ENCODE results near the gene GMCL2. TPM values are rescaled to one million over a fixed set of nuclear protein-coding genes. Genes with fewer than 3 reads are reported as not detected.
"Not testable (repeated sequence)": the region's sequence is repeated elsewhere in the genome, so short reads cannot be mapped to it uniquely, and the experiment has no call there.

GMCL2 gene
- total RNA-seq, 2 experiments from 2014 or later = not detected

- POLR2A ChIA-PET = no interaction called here
- Mint-ChIP-seq H3K4me1 (peaks cover 7% of the 10 kb centered on the region), H3K36me3 (ENCODE audit: low read depth) (peaks cover 3% of the 10 kb centered on the region), H3K4me3 (no peak overlapping the region), H3K27ac (no peak overlapping the region), H3K9me3 (no peaks in the 10 kb centered on the region), H3K27me3 (peaks cover 6% of the 10 kb centered on the region)
- DNase-seq = no peak
- CTCF ChIA-PET = no interaction called here
Observed at GRCh38 chr5:178199581-178200434, 12.6 kb upstream of the GMCL2 start.

- CTCF ChIA-PET = no interaction called here
- H3K27me3 Mint-ChIP-seq = peaks cover 10% of the 10 kb centered on the region
- DNase-seq = no peak
Observed at GRCh38 chr5:178198706-178199105, 11.5 kb upstream of the GMCL2 start.

GRCh38 chr5:178198151-178198550 is 11.0 kb upstream of the GMCL2 start:
- H3K9me3 Mint-ChIP-seq; DNase-seq; H3K27ac Mint-ChIP-seq; H3K36me3 Mint-ChIP-seq (ENCODE audit: low read depth); CTCF ChIA-PET; POLR2A ChIA-PET; H3K4me3 Mint-ChIP-seq: not testable (repeated sequence)
- Mint-ChIP-seq H3K27me3 (peaks cover 15% of the 10 kb centered on the region), H3K4me1 (peaks cover 17% of the 10 kb centered on the region)

More at GRCh38 chr5:178198706-178199105, 11.5 kb upstream of the GMCL2 start:
- POLR2A ChIA-PET = no interaction called here
- H3K9me3 Mint-ChIP-seq = no peaks in the 10 kb centered on the region
- no peaks in the 10 kb centered on the region for H3K36me3 Mint-ChIP-seq (ENCODE audit: low read depth)
- no peak overlapping the region for H3K4me3 Mint-ChIP-seq
- H3K4me1 Mint-ChIP-seq = peaks cover 12% of the 10 kb centered on the region
- no peak overlapping the region for H3K27ac Mint-ChIP-seq

GRCh38 chr5:178196986-178197385 is 9.8 kb upstream of the GMCL2 start:
- Mint-ChIP-seq H3K27ac (no peak overlapping the region), H3K36me3 (ENCODE audit: low read depth) (no peaks in the 10 kb centered on the region), H3K9me3 (no peaks in the 10 kb centered on the region), H3K27me3 (peaks cover 18% of the 10 kb centered on the region), H3K4me3 (no peak overlapping the region), H3K4me1 (peaks cover 12% of the 10 kb centered on the region)
- CTCF ChIA-PET = no interaction called here
- DNase-seq = no peak
- POLR2A ChIA-PET = no interaction called here

- H3K4me1 Mint-ChIP-seq = peaks cover 12% of the 10 kb centered on the region
- no peak for DNase-seq
- no peaks in the 10 kb centered on the region for H3K36me3 Mint-ChIP-seq (ENCODE audit: low read depth)
- H3K4me3 Mint-ChIP-seq = no peak overlapping the region
- peaks cover 18% of the 10 kb centered on the region for H3K27me3 Mint-ChIP-seq
- no peaks in the 10 kb centered on the region for H3K9me3 Mint-ChIP-seq
- POLR2A ChIA-PET = no interaction called here
- no peak overlapping the region for H3K27ac Mint-ChIP-seq
- CTCF ChIA-PET = no interaction called here
Observed at GRCh38 chr5:178196281-178196812, 9.2 kb upstream of the GMCL2 start.

- no peak for DNase-seq
- Mint-ChIP-seq H3K27me3 (peaks cover 20% of the 10 kb centered on the region), H3K9me3 (no peaks in the 10 kb centered on the region), H3K36me3 (ENCODE audit: low read depth) (no peaks in the 10 kb centered on the region), H3K27ac (no peak overlapping the region), H3K4me1 (peaks cover 12% of the 10 kb centered on the region), H3K4me3 (no peak overlapping the region)
- CTCF ChIA-PET = interaction anchor here (0.6 kb wide), 1 partner anchor 44 kb away, joined by 3 read pairs; no protein-coding TSS in a partner anchor
- POLR2A ChIA-PET = no interaction called here
Observed at GRCh38 chr5:178194026-178194425, 6.9 kb upstream of the GMCL2 start.

- Mint-ChIP-seq H3K36me3 (ENCODE audit: low read depth) (no peaks in the 10 kb centered on the region), H3K9me3 (no peaks in the 10 kb centered on the region), H3K27me3 (peaks cover 20% of the 10 kb centered on the region), H3K27ac (no peak overlapping the region), H3K4me3 (no peak overlapping the region), H3K4me1 (peaks cover 12% of the 10 kb centered on the region)
- CTCF ChIA-PET = interaction anchor here (0.6 kb wide), 1 partner anchor 43 kb away, joined by 3 read pairs; no protein-coding TSS in a partner anchor
- DNase-seq = no peak
- POLR2A ChIA-PET = no interaction called here
Observed at GRCh38 chr5:178193251-178193809, 6.2 kb upstream of the GMCL2 start.

GRCh38 chr5:178192787-178193186 is 5.6 kb upstream of the GMCL2 start:
- Mint-ChIP-seq H3K27ac (no peak overlapping the region), H3K4me3 (no peak overlapping the region), H3K9me3 (no peaks in the 10 kb centered on the region), H3K4me1 (peaks cover 12% of the 10 kb centered on the region), H3K27me3 (peaks cover 20% of the 10 kb centered on the region), H3K36me3 (ENCODE audit: low read depth) (no peaks in the 10 kb centered on the region)
- CTCF ChIA-PET = no interaction called here
- DNase-seq = no peak
- POLR2A ChIA-PET = no interaction called here

- H3K27ac Mint-ChIP-seq = no peak overlapping the region
- H3K4me3 Mint-ChIP-seq = no peak overlapping the region
- peaks cover 20% of the 10 kb centered on the region for H3K27me3 Mint-ChIP-seq
- H3K9me3 Mint-ChIP-seq = no peaks in the 10 kb centered on the region
- CTCF ChIA-PET = interaction anchor here (0.7 kb wide), 1 partner anchor 105 kb away, joined by 3 read pairs; no protein-coding TSS in a partner anchor
- no peak for DNase-seq
- POLR2A ChIA-PET = no interaction called here
- H3K4me1 Mint-ChIP-seq = peaks cover 12% of the 10 kb centered on the region
- no peaks in the 10 kb centered on the region for H3K36me3 Mint-ChIP-seq (ENCODE audit: low read depth)
Observed at GRCh38 chr5:178192244-178192643, 5.1 kb upstream of the GMCL2 start.

- H3K4me1 Mint-ChIP-seq = peaks cover 12% of the 10 kb centered on the region
- H3K9me3 Mint-ChIP-seq = no peaks in the 10 kb centered on the region
- H3K36me3 Mint-ChIP-seq (ENCODE audit: low read depth) = no peaks in the 10 kb centered on the region
- DNase-seq = no peak
- H3K27me3 Mint-ChIP-seq = peaks cover 20% of the 10 kb centered on the region
- ChIA-PET POLR2A (no interaction called here), CTCF (interaction anchor here (0.7 kb wide), 1 partner anchor 106 kb away, joined by 3 read pairs; no protein-coding TSS in a partner anchor)
- H3K4me3 Mint-ChIP-seq = no peak overlapping the region
- H3K27ac Mint-ChIP-seq = no peak overlapping the region
Observed at GRCh38 chr5:178191661-178192060, 4.5 kb upstream of the GMCL2 start.

GRCh38 chr5:178189433-178189832 is 2.3 kb upstream of the GMCL2 start:
- H3K27ac Mint-ChIP-seq = no peak overlapping the region
- no peaks in the 10 kb centered on the region for H3K9me3 Mint-ChIP-seq
- CTCF ChIA-PET = interaction anchor here (0.8 kb wide), 1 partner anchor 122 kb away, joined by 4 read pairs; no protein-coding TSS in a partner anchor
- peaks cover 12% of the 10 kb centered on the region for H3K4me1 Mint-ChIP-seq
- DNase-seq = no peak
- no peak overlapping the region for H3K4me3 Mint-ChIP-seq
- peaks cover 14% of the 10 kb centered on the region for H3K27me3 Mint-ChIP-seq
- POLR2A ChIA-PET = no interaction called here
- no peaks in the 10 kb centered on the region for H3K36me3 Mint-ChIP-seq (ENCODE audit: low read depth)

GRCh38 chr5:178186427-178186826 is 744 bp downstream of the GMCL2 start:
- H3K4me3 Mint-ChIP-seq = no peak overlapping the region
- peaks cover 3% of the 10 kb centered on the region for H3K27me3 Mint-ChIP-seq
- ChIA-PET CTCF (no interaction called here), POLR2A (interaction anchor here (0.6 kb wide), 1 partner anchor 1580 kb away, joined by 5 read pairs; no protein-coding TSS in a partner anchor)
- DNase-seq = no peak
- peaks cover 8% of the 10 kb centered on the region for H3K4me1 Mint-ChIP-seq
- no peaks in the 10 kb centered on the region for H3K36me3 Mint-ChIP-seq (ENCODE audit: low read depth)
- no peaks in the 10 kb centered on the region for H3K9me3 Mint-ChIP-seq
- H3K27ac Mint-ChIP-seq = no peak overlapping the region

- H3K27me3 Mint-ChIP-seq = no peaks in the 10 kb centered on the region
- CTCF ChIA-PET = no interaction called here
Observed at GRCh38 chr5:178182158-178182876, 4.9 kb downstream of the GMCL2 start.

More at GRCh38 chr5:178182158-178182876, 4.9 kb downstream of the GMCL2 start:
- Mint-ChIP-seq H3K4me1 (peaks cover 8% of the 10 kb centered on the region), H3K4me3 (no peak overlapping the region), H3K9me3 (no peaks in the 10 kb centered on the region), H3K36me3 (ENCODE audit: low read depth) (no peaks in the 10 kb centered on the region), H3K27ac (no peak overlapping the region)
- POLR2A ChIA-PET = interaction anchor here (0.6 kb wide), 1 partner anchor 10 kb away, joined by 3 read pairs; no protein-coding TSS in a partner anchor
- DNase-seq = no peak

Measured in activated CD4-positive, alpha-beta T cell treated with anti-CD3 and anti-CD28 coated beads, Interleukin-2, amount 10 ng/mL, durations not matched to agents 7 days and 5 days (primary cell).